ENCODE data around the gene PALMD.

- TF ChIP-seq CTCF (IDR thresholded peaks at IDR 0.05) (no peak), POLR2A (IDR thresholded peaks at IDR 0.05) (no peak), EP300 (IDR thresholded peaks at IDR 0.05) (no peak)
These were observed 16.7 kb upstream of the PALMD start for GRCh38 chr1:99629164-99629563.
